GM18867 (cell line): ENCODE results near the gene SYNJ2.

Experiments
- ATAC-seq: cut with Tn5 transposase; IDR thresholded peaks from one replicate; pipeline ENCODE4 v1.9.1; 2021; ENCODE audit warnings: mild to moderate bottlenecking, moderate library complexity; ENCODE audit not compliant: unreplicated experiment

Gene SYNJ2

DNA sequence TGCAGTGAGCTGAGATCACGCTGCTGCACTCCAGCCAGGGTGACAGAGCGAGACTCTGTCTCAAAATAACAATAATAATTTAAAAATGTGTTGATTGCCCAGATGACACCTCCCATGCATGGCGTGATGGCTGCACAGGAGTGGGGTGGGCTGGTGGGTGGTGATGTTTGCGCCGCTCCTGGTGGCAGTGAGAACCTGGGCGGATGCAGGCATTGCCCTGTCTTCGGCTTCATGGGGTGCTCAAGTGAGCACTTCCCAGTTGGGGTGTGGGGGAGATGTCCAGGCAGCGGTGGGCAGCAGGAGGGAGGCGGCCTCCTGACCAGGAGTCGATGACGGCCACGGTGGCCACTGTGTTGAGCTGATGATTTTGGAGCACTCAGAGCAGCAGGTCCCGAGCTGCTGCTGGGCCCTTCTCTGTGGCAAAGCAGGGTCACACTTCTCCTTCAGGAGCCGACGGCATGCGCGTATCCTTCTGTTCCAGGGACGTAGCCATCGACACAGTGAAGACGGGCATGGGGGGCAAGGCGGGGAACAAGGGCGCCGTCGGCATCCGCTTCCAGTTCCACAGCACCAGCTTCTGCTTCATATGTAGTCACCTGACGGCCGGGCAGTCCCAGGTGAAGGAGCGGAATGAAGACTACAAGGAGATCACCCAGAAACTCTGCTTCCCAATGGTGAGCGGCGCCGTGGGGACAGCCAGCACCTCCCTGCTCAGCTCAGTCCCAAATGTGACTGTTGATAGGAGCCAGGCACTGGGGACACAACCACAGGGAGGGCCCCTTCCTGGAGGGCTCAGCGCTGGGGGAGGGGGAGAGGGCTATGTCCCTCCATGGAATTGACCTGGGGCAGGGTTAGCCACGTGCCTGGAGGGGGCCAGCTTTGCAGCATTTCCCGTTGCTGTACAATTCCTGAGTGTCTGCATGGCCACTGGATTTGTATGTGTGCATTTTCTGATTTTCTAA lies 89.7 kb downstream of the SYNJ2 start:
- no peak for ATAC-seq

DNA sequence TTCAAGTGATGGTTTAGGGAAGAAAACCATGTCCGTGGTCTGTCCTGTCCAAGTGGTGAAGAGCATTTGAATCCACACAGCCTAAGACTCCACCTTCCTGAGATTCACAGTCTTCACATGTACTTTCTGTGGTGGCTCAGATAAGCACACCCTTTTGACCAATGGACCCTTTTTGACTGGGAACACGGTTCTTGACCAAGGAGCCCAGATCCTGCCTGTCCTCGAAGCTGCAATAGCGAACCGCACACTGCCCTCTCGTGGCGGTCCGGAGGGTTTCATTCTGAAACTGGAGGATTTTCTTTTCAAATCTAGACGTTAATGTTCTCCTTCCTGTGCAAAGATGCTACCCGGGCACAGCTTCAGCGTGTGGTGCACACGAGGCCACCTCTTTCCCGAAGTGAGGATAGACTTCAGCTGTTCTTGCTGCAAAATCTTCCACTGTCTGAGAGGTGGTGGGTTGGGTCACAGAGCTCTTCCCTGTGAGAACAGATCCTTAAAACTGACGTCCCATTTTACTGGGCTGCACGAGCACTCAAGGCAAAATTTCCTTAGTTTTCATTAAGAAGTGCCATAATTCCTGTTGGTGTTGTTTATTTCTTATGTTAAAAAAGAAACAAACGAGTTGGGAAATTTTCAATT lies 90.5 kb downstream of the SYNJ2 start:
- no peak for ATAC-seq

DNA sequence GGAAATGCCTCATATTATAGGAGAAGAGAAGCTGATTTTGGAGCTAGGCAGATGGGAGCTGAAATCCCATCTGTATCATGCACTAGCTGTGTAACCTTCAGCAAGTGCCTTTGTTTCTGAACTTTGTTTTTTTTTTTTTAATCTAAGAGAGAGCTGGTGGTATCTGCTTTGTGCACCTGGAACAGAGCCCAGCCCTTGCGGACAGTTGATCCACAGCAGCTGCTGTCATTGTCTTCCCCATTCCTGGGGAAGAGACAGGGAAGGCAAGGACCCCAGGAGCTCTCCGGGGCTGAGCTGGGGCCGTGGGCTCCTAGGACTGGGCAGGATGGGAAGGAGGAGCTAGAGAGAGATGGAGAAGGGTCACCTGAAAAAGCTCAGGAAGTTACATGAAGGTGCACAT lies 92.1 kb downstream of the SYNJ2 start:
- ATAC-seq: no peak

DNA sequence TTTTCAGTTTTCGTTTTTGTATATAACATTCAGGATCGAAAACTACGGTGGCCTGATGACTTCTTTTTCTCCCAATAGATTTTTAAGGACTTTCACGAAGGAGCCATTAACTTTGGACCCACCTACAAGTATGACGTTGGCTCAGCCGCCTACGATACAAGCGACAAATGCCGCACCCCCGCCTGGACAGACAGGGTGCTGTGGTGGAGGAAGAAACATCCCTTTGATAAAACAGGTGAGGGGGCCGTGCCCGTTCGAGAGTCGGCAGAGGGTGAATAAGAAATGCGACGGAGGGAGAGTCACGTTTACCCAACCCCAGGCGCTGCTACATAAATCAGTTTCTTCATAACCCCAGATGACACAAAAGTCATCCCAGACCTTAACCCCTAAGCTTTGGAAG lies 94.9 kb downstream of the SYNJ2 start:
- ATAC-seq: no peak

DNA sequence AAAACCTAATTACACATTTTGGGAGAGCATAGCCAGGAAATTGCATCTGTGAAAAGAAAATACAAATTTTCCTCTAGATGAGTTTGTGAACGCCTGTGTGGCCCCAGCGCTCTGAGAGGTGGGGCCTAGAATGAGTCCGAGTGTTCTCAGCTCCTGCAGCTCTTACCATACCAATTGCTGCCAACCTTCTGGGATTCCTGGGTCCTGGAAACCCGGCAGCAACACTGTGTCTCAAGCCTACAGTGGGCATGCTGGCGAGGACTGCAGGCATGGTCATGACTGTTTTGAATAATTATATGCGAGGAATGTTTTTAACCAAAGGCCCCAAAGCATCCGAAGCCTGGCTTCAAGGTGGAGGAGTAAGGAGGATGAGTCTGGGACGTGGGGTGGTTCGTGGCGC lies 96.0 kb downstream of the SYNJ2 start:
- ATAC-seq: no peak

DNA sequence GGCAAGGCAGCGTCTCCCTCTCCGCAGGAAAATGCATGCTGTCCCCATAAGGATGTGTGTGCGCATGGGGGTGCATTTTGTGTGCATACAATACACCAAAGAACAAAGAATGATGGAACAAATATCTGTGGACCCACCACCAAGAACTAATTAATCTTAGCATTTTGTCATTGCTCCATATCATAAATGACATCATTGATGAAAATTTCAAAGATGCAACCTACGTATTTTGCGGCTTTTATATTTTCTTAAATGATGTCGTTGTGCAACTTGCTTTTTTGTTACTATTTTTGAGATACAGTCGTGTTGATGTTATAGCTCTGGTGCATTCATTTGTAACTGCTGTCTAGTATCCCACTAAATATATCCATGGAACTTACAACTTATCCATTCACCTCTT lies 96.7 kb downstream of the SYNJ2 start:
- ATAC-seq: no peak

DNA sequence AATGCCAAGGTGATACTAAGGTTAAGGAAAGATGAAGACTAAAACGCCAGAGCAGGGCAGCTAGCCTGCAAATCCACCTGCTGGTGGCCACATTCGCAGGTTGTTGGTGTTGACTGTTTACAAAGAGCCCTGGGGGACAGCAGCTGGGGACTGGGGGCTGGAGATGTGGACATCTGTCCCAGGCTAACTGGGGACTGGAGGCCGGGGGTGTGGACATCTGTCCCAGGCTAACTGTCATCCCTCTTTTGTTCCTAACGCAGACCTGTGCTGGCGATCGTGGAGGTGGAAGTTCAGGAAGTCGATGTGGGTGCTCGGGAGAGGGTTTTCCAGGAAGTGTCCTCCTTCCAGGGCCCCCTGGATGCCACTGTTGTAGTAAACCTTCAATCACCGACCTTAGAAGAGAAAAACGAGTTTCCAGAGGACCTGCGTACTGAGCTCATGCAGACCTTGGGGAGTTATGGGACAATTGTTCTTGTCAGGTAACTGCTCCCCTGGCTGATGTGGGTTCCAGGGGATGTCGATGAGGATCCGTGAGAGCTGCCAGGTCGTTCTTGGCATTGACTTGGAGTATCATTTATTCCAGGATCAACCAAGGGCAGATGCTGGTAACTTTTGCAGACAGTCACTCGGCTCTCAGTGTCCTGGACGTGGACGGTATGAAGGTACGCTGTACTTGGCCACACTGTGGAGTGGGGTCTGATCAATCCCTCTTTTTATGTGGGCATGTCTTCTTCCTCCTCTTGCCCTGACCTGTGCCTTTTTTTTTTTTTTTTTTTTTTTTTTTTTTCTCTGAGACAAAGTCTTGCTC lies 99.4 kb downstream of the SYNJ2 start:
- ATAC-seq: no peak

DNA sequence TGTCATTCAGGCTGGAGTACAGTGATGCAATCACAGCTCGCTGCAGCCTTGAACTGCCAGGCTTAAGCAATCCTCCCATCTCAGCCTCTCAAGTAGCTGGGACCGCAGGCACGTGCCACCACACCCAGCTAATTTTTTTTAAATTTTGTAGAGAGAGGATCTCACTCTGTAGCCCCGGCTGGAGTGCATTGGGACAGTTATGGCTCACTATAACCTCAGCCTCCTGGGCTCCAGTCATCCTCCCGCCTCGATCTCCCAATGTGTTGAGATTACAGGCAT lies 99.9 kb downstream of the SYNJ2 start:
- no peak for ATAC-seq

DNA sequence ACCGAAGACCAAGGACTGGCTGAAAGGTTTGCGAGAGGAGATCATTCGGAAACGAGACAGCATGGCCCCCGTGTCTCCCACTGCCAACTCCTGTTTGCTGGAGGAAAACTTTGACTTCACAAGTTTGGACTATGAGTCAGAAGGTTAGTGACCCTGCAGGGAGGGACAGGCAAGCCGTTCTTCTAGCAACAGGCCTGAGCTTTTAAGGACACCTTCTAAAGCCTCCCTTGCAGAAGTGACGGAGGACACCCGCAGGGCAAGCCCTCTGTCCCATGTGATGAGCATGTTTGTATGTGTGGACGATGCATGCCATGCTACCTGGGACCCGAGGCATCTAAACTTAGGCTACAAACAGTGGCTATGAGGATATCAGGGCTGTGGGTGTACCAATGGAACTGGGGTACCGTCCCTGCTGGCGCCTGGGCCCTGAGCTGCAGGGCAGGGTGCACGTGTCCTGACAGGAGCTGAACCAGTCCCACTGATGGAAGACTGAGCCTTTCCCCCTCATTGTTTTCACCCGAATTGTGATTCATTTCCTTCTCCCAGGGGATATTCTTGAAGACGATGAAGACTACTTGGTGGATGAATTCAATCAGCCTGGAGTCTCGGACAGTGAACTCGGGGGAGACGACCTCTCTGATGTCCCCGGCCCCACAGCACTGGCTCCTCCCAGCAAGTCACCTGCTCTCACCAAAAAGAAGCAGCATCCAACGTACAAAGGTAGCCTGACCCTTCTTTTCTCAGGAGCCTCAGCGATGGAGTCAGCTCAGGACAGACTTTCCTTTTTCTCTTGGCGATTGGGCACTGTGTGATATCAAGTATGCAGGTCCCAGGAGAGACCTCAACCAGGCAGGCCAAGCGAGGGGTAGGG lies 102.0 kb downstream of the SYNJ2 start:
- no peak for ATAC-seq

DNA sequence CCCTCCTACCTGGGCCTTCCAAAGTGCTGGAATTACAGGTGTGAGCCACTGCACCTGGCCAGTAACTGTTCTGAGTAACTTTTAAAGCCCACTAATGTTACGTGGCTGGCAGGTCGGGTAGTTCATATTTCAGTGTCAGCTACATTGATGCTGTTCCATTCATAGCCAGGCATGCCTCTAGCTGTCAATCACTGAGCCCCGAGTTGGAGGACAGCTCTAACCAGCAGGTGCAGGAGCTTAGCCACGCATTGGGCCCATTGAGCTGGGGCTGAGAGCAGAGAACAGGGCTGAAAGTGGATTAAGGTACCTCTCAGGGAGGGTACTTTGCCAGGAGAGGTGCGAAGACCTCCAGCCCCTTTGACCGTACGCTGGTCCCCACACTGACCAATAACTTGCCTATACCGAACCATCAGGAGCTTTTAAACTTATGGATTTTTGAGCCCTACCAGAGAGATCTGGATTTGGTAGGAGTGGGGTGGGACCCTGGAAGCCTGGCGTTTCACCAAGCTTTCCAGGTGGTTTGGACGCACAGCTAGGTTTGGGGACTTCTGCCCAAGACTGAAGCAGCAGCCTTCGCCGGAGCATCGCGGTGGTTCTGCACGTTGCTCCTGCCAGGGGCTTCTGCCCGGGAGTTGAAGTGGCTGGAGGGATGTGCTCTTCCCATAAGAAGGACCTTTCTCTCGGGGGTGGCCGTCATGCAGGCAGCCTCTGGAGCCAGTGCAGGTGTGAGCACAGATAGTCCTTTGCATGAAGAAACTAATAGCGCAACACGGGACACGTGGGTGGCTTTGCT lies 103.8 kb downstream of the SYNJ2 start:
- ATAC-seq: no peak

DNA sequence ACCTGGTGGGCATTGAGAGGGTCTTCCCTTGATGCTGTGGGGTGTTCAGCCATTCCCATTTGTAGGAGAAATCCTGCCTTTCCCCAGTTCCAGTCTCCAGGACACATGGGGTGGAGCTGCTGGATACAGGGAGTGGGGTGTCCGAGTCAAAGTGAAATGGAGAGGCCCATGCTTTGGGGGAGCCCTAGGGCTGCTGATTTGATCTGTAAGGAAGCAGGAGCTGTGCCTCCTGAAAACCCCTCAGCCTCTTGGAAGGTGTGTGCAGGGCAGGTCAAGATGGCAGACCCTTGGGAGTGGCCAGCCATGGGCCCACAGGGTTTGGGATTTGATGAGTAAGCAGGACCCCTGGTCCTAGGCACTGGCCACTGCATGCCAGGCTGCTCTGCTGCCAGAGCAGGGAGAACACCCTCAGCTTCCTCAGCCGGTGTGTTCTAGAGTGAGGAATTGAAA lies 104.4 kb downstream of the SYNJ2 start:
- ATAC-seq: no peak

DNA sequence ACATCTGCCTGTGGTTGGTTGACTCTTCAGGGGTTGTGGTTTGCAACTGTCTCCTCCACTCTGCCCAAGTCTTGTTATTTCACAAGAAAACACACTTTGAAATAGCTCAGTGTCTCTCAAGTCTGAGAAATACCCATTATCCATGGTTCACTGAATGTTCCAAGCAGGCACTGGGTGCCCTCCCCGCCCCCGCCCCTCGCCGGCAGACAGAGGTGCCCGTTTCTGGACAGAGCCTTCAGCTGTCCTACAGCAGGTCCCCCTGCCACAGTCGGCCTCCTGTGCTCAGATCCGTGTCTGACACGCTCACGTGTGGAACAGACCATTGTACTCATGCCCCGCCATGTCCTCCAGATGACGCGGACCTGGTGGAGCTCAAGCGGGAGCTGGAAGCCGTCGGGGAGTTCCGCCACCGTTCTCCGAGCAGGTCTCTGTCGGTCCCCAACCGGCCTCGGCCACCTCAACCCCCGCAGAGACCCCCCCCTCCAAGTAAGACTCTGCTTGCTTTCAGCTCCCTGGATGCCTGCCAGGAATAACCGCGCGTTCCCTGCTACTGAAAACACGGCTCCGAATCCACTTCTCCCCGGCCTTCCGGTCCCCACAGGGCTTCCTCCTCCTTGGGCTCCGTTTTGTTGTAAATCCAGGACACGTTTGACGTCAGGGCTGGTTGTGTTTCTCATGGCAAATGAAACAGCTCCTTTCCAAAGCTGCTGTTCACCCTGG lies 105.0 kb downstream of the SYNJ2 start:
- ATAC-seq: no peak

DNA sequence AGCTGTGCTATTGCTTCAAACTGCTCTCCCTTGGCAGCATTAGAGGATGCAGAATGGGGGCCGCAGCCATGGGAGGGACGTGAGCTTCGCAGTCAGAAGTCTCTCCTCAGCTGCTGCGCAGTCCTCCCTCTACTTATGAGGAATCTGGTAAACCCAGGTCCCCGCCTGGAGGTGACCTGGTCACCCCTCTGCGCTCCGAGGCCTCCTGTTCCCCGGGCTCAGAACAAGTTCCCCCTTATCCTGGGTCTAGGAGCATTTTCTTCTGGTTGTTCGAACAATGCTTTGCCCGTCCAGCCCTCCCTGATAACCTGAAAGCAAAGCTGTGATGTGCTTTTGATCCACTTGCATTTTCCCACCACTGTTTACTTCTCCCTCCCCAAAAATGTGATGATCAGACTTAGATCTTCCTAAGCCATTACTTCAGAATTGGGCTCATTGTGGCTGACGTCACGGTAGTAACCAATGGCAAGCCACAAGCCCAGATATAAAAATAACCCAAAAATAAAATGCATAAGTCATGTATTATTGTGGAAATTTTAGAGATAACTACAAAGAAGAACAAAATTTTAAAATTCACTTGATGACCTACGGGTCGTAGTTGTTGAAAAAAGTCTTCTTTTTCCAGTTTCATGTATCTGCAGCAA lies 105.7 kb downstream of the SYNJ2 start:
- no peak for ATAC-seq

DNA sequence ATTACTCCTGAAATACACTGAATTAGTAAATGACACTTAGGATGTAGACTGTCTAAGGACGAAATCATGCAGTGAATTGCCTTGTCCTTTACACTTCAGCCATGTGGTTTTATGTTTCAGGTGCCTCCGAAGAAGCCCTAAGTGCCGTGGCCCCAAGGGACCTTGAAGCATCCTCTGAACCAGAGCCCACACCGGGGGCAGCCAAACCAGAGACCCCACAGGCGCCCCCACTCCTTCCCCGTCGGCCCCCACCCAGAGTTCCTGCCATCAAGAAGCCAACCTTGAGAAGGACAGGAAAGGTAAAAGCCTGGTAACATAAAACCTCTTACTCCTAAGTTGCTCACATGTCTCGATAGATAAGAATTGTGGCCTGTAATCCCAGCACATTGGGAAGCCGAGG lies 111.1 kb downstream of the SYNJ2 start:
- no peak for ATAC-seq

DNA sequence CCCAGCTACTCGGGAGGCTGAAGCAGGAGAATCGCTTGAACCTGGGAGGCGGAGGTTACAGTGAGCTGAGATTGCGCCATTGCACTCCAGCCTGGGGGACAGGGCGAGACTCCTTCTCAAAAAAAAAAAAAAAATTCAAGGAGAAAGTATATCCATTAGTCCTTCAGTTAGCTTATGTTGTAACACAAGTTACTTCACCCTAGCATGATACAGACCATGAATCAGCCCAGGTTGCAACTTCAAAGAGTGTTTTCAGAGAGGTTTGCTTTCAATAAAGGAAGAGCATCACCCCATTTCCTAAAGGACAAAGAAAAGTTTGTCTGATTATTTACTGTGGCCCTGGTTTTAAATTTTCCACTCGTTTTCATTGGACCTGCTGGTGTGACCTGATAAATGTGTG lies 113.4 kb downstream of the SYNJ2 start:
- ATAC-seq: no peak

DNA sequence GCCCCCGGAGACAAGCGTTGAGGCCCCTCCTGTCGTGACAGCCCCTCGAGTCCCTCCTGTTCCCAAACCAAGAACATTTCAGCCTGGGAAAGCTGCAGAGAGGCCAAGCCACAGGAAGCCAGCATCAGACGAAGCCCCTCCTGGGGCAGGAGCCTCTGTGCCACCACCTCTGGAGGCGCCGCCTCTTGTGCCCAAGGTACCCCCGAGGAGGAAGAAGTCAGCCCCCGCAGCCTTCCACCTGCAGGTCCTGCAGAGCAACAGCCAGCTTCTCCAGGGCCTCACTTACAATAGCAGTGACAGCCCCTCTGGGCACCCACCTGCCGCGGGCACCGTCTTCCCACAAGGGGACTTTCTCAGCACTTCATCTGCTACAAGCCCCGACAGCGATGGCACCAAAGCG lies 114.0 kb downstream of the SYNJ2 start:
- ATAC-seq: no peak

DNA sequence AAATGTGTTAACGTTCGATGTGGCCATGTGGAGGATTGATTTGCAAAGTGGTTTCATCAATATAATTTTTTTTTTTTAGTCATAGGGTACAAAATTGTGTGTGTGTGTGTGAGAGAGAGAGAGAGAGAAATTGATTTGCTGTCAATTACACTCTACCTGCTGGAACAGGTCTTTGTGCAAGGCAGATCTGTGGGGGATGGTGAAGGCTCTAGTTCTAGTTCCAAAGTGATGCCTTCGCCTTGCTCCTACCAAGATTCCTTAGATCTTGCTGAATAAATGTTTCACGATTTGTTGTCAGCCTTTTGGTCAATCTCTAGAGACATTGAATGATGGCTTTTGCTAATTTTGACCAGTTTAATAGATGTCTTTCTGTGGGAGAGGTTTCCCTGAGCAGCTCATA lies 121.6 kb downstream of the SYNJ2 start:
- ATAC-seq: no peak

DNA sequence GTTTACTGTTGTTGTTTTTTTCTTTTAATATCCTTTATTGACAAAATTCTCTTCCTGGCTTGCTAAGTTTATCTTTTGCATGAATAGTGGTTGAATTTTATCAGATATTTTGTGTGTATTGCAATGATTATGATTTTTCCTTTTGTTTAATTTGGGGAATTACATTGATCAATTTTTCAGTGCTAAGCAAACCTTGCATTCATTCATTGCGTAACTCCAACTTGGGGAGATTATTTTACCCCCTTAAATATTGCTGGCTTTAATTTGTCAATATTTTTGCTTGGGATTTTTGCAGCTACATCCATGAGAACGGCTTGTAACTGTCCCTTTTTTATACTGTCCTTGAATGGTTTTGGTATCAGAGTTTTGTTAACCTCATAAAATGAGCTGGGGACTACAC lies 123.0 kb downstream of the SYNJ2 start:
- no peak for ATAC-seq

DNA sequence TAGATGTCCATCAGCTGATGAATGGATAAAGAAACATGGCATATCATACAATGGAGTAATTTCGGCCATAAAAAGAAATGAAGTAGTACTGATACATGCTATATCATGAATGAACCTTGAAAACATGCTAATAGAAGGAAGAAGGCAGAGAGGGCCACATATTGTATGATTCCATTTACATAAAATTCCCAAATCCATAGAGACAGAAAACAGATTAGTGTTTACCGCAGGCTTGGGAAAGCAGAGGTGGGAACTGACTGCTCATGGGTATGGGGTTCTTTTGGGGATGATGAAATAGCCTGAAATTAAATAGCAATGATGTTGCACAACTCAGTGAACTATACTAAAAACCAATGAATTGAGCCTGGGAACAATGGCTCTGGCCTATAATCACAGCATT lies 128.1 kb downstream of the SYNJ2 start:
- no peak for ATAC-seq
